GM10847 (cell line): ENCODE data around the gene ZNF333.

ENCODE experiments used
- POLR2A ChIP-seq: IDR thresholded peaks from 2 replicates; pipeline ENCODE4 v1.6.1; 2011; ENCODE audit not compliant: insufficient read length; ENCODE audit errors: extremely low read depth

The ZNF333 gene

DNA sequence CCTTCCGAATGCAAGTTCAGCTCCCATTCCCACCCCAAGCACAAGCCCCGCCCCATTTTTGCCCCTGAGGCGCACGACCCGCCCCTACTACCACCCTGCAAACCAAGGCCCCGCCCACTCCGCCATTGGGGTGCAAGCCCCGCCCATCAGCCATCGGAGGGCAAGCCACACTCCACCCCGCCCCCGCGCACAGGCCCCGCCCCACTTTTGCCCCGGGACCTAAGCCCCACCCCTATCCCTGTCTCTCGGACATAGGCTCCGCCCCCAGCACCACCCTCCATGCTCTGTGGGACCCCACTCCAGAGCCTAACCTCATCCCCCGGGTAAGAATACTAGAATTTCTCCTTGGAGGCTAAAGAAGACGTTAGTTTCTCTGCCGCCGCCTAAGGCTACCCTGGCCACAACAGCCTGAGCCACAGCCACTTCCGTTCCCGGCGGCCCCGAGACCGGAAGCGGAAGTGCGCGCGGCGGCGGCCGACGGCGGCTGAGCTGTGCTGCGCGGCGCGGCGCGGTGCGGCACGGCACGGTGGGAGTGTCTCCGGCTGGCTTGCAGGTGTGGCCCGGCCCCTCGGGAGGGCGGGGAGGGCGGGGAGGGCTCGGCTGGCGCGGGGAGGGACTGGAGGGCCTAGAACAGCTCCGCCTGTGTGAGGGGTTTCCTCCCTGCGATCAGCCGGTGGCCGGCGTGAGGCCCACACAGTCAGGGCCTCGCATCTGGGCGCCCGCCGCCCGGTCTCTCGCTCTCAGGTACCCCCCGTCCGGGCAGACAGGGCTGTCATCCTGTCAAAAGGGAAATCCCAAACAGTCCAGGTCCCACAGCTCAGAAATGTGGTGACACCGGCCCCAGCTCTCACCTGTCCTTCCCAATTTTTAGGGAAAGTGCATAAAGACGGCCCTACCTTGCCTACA, at the start of gene ZNF333:
TSS of gene ZNF333 (plus strand) at position 451 of the 906 bp plus-strand sequence. CDS start 3,444 bp downstream, outside the sequence.
- peak; percentile 82 for TF ChIP-seq POLR2A

DNA sequence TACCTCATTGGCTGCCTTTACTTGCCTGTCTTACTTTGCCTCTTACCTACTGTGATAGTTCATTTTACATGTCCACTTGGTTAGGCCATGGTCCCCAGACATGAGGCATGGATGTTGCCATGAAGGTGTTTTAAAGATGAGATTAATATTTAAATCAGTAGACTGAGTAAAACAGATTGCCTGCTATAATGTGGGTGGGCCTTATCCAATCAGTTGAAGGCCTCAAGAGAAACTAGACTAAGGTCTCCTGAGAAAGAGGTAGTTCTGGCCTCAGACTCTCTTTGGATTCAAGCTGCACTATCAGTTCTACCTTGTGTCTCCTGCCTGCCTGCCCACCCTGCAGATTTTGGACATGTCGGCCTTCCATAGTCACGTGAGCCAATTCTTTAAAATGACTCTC, 41.3 kb upstream of the ZNF333 start:
- no peak for TF ChIP-seq POLR2A

DNA sequence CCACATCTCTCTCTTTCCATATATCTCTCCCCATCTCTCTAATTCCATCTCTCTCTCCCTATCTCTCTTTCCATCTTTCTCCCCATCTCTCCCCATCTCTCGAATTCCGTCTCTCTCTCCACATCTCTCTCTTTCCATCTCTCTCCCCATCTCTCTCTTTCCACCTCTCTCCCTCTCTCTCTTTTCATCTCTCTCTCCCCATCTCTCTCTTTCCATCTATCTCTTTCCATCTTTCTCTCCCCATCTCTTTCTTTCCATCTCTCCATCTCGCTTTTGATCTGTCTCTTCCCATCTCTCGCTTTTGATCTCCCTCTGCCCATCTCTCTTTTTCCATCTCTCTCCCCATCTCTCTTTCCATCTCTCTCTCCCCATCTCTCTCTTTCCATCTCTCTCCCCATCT, 40.8 kb upstream of the ZNF333 start:
- TF ChIP-seq POLR2A: no peak

DNA sequence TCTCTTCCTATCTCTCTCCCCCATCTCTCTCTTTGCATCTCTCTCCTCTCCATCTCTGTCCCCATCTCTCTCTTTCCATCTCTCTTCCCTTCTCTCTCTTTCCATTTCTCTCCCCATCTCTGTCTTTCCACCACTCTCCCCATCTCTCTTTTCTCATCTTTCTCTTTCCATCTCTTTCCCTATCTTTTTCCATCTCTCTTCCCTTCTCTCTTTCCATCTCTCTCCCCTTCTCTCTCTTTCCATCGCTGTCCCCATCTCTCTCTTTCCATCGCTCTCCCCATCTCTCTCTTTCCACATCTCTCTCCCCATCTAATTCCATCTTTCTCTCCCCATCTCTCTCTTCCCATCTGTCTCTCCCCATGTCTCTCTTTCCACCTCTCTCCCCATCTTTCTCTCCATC, 39.7 kb upstream of the ZNF333 start:
- no peak for TF ChIP-seq POLR2A

DNA sequence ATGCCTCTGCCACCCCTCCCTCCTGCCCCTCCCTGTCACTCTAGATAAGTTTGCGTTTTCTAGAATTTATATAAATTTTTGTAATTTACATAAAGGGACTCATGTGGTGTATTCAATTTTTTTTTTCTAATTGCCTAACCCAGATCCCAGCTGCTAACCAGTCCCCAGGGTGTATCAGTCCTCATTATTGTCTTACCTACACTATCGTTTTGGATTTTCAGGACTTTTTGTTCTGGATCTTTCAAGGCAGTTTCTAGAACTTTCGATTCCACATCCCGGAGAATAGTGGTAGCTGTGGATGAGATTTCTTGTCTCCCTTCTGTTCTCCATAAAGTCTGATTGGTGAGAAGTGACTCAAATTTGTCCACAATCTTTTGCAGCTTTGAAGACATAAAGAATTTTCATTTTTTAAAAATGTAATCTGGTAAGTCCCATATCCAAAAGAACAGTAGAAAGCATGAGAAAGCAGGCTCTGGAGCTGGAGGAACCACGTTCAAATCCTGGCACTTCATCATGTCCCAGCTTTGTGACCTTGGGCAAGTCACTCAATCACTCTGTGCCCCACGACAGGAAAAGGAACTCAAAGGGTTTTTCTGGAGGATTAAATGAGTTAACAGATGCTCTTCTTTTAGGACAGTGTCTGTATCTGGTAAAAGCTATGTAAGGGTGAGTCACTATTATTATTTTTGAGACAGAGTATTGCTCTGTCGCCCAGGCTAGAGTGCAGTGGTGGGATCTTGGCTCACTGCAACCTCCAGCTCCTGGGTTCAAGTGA, 34.9 kb upstream of the ZNF333 start:
- no peak for TF ChIP-seq POLR2A

DNA sequence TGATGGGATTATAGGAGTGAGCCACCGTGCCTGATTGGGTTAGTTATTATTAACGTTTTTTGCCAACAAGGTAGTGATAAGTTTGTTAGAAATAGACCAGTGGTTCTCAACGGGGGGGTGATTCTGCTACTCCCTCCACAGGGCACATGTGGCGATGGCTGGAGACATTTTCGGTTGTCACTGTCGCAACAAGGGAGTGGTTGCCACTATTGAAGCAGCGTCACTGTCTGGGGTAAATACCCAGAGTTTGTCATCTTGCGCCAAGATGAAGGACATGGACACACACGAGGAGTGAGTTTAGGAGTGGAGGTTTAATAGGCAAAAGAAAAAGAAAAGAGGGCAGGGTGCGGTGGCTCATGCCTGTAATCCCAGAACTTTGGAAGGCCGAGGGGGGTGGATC, 34.1 kb upstream of the ZNF333 start:
- no peak for TF ChIP-seq POLR2A

DNA sequence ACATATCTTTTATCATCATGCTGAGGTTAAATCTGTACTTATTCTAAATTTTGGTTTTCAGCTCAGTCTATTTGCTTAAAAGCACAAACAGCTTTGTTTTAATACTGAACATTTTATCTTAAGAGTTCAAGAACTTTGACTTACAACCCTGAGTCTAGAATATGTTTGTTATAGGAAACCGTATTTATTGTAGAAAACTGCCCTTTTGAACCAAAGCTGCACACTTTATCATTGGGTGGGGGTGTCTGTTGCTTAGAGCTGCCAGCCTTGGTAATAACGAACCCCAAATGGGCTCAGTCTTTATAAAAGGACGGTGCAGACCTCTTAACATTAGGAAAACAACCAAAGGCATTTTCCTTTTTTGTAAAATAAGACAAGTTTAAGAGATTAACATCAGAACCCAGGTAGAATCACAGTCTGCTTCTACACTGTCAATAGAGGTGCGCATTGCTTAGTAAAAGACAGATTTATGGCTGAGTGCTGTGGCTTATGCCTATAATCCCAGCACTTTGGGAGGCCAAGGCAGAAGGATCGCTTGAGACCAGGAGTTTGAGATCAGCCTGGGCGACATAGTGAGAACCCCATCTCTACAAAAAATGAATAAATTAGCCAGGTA, 29.9 kb upstream of the ZNF333 start:
- no peak for TF ChIP-seq POLR2A

DNA sequence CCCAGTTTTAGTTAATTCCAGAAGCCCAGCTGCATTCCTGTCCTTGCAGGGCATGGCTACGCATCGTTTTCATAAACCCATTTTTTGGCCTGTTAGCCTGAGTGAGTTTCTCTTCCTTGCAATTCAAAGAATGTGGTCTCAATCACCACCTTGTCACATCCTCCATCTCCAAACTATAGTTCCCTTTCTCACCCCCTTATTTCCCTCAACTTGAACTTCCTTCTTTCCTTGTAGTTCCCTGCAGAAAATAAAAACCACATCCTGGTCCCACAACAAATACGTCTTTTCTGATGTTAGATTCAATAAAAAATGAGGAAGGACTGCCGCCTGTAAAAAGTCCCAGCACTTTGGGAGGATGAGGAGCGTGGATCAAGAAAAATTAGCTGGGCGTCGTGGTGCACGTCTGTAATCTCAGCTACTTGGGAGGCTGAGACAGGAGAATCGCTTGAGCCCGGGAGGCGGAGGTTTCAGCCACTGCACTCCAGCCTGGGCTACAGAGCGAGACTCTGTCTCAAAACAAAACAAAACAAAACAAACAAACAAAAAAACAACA, 28.4 kb upstream of the ZNF333 start:
- no peak for TF ChIP-seq POLR2A

DNA sequence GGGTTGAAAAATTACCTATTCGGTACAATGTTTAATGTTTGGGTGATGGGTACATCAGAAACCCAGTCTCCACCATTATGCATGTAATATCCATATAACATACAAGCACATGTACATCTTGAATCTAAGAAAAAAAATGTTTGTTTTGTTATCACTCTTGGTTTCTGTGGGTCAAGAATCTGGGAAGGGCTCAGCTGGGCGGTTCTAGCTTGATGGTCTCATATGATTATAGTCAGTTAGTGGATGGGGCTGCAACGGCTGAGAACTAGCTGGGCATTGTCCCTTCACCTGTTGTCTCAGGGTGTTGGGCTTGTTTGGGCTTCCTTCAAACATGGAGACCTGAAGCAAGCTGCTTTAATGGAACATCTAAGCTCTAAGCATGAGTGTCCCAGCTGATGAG, 19.9 kb upstream of the ZNF333 start:
- TF ChIP-seq POLR2A: no peak

DNA sequence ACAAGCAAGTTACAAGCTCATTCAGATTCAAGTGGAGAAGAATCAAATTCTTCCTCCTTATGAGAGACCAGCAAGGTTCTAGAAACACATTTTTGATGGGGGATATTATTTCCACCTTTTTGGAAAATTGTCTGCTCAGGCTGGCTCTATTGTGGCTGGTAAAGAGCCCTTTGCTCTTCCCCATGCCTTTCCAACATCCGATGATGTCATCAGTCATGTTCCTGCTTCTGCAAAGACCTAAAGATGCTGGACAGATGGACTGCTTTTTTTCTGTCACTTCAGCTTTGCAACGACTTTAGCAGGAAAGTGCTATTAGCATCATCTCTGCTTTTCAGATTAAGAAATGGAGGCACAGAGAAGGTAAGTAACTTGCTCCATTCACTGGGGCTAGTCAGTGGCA, 19.4 kb upstream of the ZNF333 start:
- TF ChIP-seq POLR2A: no peak

DNA sequence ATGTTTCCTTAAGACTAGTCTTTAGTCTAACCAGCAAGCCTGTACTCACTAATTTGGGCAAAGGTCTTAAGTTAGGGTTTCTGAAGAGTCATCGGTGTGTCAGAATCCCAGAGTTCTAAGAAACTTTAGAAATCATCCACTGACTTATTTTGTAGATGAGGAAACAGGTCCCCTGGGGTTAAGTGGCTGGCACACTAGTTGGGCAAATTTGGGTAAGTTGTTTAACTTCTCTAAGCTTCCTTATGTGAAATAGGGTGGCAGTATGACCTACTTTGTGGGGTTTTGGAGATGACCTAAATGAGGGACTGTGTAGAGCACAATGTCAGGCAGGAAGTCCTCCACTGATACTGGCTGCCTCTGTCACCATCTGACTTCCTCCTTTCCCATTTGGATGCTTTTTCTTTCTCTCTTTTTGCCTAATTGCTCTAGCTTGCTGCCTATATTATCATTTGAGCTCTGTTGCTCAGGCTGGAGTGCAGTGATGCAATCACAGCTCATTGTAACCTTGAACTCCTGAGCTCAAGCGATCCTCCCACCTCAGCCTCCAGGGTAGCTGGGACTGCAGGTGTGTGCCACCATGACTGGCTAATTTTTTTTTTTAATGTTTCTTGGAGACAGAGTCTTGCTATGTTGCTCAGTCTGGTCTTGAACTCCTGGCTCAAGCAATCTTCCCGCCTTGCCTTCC, 17.5 kb upstream of the ZNF333 start:
- TF ChIP-seq POLR2A: no peak

DNA sequence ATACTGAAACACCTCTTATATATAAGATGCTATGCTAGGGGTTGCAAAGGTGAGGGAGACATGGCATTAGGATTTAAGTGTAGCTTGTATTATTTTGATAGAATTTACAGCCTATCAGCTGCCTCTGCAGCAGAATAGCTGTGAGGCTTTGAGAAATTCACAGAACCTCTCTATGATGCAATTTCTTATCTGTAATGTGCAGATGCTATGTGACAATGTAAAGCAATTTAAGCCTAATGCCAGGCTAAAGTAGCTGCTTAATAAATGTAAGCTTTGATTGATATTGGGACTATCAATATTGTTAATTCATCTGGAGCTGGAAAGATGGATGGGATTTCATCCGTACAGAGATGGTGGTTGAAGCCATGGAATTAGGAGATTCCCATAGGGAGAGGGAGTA, 16.8 kb upstream of the ZNF333 start:
- TF ChIP-seq POLR2A: no peak

DNA sequence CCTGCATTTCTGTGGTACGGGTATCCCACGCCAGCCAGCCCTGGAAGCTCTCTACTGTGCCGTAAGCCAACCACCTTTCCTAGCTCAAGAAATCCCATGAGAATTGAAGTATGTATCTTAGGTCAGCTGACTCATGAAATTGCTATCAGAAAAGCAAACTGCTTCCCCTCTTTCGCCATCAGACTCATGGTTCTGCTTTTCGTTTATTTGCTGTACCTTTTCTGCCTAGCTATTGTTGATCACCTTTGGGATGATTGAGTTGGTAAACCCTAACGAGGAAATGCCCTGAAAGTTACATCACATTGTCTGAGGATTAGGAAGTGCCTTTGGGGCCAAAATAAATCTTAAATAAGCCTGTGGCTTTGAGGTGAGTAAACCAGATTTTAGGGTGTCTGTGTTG, 15.1 kb upstream of the ZNF333 start, which contains the start of gene ADGRE3:
TSS of gene ADGRE3 (minus strand) at position 81 of the 400 bp plus-strand sequence. CDS start at position 7, 74 bp downstream.
- TF ChIP-seq POLR2A: no peak

DNA sequence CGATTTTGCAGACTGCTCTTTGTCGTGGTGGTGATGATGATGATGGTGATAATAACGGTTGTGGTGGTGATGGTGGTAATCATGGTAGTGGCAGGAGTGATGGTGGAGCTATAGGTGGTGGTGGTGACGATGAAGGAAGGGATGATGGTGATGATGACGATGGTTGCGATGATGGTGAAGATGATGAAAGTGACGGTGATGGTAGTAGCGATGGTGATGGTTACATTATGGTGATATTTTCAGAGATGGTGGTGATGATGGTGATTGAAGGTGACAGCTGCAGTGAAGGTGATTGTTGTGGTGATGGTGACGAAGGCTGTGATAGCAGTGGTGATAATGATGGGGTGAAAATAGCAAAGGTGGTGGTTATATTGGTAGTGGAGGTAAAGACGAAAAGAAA, 13.1 kb upstream of the ZNF333 start:
- TF ChIP-seq POLR2A: no peak

DNA sequence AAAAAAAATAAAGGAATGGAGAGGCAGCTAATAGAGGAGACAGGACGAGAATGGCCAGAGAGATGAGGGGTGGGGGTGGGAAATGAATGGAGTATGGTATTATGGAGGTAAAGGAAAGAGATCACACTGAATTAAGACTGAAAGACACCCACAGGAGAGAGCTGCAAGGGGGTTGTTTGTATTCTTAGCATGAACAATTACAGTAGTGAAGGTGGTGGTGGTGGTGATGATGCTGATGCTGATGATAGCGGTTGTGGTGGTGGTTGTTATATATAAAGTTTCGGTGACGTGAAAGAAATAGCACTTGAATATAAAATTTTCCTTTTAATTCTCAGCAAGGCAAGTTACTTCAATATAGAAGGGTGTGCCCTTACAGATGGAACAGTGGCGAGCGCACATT, 12.4 kb upstream of the ZNF333 start:
- no peak for TF ChIP-seq POLR2A

DNA sequence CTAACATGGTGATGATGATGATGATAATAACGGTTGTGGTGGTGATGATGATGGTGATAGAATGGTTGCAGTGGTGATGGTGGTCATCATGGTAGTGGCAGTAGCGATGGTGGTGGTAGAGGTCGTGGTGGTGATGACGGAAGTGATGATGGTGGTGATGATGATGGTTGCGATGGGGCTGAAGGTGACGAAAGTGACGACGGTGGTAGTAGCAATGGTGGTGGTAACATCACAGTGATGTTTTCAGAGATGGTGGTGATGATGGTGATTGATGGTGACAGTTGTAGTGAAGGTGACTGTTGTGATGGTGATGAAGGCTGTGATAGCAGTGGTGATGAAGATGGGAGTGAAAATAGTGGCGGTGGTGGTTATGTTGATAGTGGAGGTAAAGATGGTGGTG, 11.6 kb upstream of the ZNF333 start:
- TF ChIP-seq POLR2A: no peak
